ENCODE measurements around the gene PID1.

PID1 gene

GRCh38 chr2:229064749-229065148 lies 206.3 kb downstream of the PID1 start:
- no peak for DNase-seq

GRCh38 chr2:229060147-229060546 lies 210.9 kb downstream of the PID1 start:
- no peak for DNase-seq

GRCh38 chr2:229059331-229060033 lies 211.6 kb downstream of the PID1 start:
- DNase-seq, result no peak

- no peak for DNase-seq
Measured at GRCh38 chr2:229057976-229058553, 213.0 kb downstream of the PID1 start.

GRCh38 chr2:229054311-229054710 lies 216.8 kb downstream of the PID1 start:
- no peak for DNase-seq

- DNase-seq, result no peak
Measured at GRCh38 chr2:229051798-229052197, 219.3 kb downstream of the PID1 start.

- DNase-seq, result no peak
Measured at GRCh38 chr2:229050133-229050532, 221.0 kb downstream of the PID1 start.

- DNase-seq, result no peak
Measured at GRCh38 chr2:229048134-229048533, 223.0 kb downstream of the PID1 start.

- no peak for DNase-seq
Measured at GRCh38 chr2:229045671-229046070, 225.4 kb downstream of the PID1 start.

- DNase-seq, result peak in 1 of 3 donors; percentile 5
Measured at GRCh38 chr2:229044581-229044980, 226.5 kb downstream of the PID1 start.

- no peak for DNase-seq
Measured at GRCh38 chr2:229043681-229044080, 227.4 kb downstream of the PID1 start.

- DNase-seq, result no peak
Measured at GRCh38 chr2:229042349-229042748, 228.7 kb downstream of the PID1 start.

GRCh38 chr2:229041691-229042090 lies 229.4 kb downstream of the PID1 start:
- DNase-seq, result no peak

GRCh38 chr2:229037621-229038020 lies 233.5 kb downstream of the PID1 start:
- DNase-seq, result no peak

GRCh38 chr2:229033816-229034215 lies 237.3 kb downstream of the PID1 start:
- DNase-seq, result no peak

- DNase-seq, result no peak
Measured at GRCh38 chr2:229032608-229033234, 238.4 kb downstream of the PID1 start.

- DNase-seq, result no peak
Measured at GRCh38 chr2:229027353-229028105, 243.6 kb downstream of the PID1 start.

- no peak for DNase-seq
Measured at GRCh38 chr2:229025653-229026052, 245.4 kb downstream of the PID1 start.

- no peak for DNase-seq
Measured at GRCh38 chr2:229022652-229023051, 248.4 kb downstream of the PID1 start.

GRCh38 chr2:229022071-229022470 lies 249.0 kb downstream of the PID1 start:
- DNase-seq, result no peak

GRCh38 chr2:229009816-229010215 lies 261.3 kb downstream of the PID1 start:
- DNase-seq, result no peak

- no peak for DNase-seq
Measured at GRCh38 chr2:229003256-229003655, 267.8 kb downstream of the PID1 start.

GRCh38 chr2:229001196-229001595 lies 269.9 kb downstream of the PID1 start:
- no peak for DNase-seq

GRCh38 chr2:228999326-228999725 lies 271.8 kb downstream of the PID1 start:
- no peak for DNase-seq

Measured in suppressor macrophage treated with lipopolysaccharide for 1 hour (primary cell).